WTC11 (cell line): Measurements from ENCODE around the gene MACROD2. TPM values are rescaled to one million over a fixed set of nuclear protein-coding genes. Genes with fewer than 3 reads are reported as not detected.

Experiments used
- ATAC-seq: fragments of 200-7000 bp; cut with Tn5 transposase; 2 replicates; pipeline ENCODE4 v1.10.0; 2021; ENCODE audit warnings: mild to moderate bottlenecking, moderate library complexity
- CTCF ChIA-PET: fragments of 300-600 bp; sonication (Branson Sonifier 250); formaldehyde crosslinking; loops from one replicate; lab custom pipeline; 2021; ENCODE audit warnings: antibody characterized with exemption; lab: Charles Lee
- POLR2A ChIA-PET: fragments of 350-600 bp; sonication (Branson Sonifier 250); formaldehyde crosslinking; loops from one replicate; lab custom pipeline; 2021; ENCODE audit warnings: antibody characterized with exemption; lab: Charles Lee
- DNase-seq: peaks from one replicate; pipeline ENCODE4 v3.0.0; 2021; ENCODE audit warnings: low spot score
- H3K27ac Mint-ChIP-seq: 2 replicates; pipeline ENCODE4 v1.8.0; 2021; ENCODE audit warnings: mixed read lengths
- H3K27me3 Mint-ChIP-seq: 2 replicates; pipeline ENCODE4 v1.8.0; 2021; ENCODE audit warnings: low read depth, mild to moderate bottlenecking, moderate library complexity, mixed read lengths
- H3K36me3 Mint-ChIP-seq: 2 replicates; pipeline ENCODE4 v1.8.0; 2021; ENCODE audit warnings: mixed read lengths
- H3K4me1 Mint-ChIP-seq: 2 replicates; pipeline ENCODE4 v1.8.0; 2022; ENCODE audit warnings: mixed read lengths
- H3K4me3 Mint-ChIP-seq: 2 replicates; pipeline ENCODE4 v1.8.0; 2021; ENCODE audit warnings: mild to moderate bottlenecking, moderate library complexity, mixed read lengths
- H3K9me3 Mint-ChIP-seq: 2 replicates; pipeline ENCODE4 v1.8.0; 2021; ENCODE audit warnings: mixed read lengths
- CREM ChIP-seq: sonication (generic); formaldehyde crosslinking; IDR thresholded peaks from 2 replicates; pipeline ENCODE4 v1.8.1; 2022; ENCODE audit warnings: mild to moderate bottlenecking, missing genetic modification reagents, moderate library complexity
- GABPB1 ChIP-seq: sonication (generic); formaldehyde crosslinking; IDR thresholded peaks from 2 replicates; pipeline ENCODE4 v1.8.1; 2023; ENCODE audit warnings: mild to moderate bottlenecking, missing genetic modification reagents
- JAZF1 ChIP-seq: fragments of 250-450 bp; sonication (Bioruptor Pico); IDR thresholded peaks from 2 replicates; pipeline ENCODE4 v1.9.0; 2021; ENCODE audit warnings: moderate library complexity, mild to moderate bottlenecking, inconsistent platforms
- JUN ChIP-seq: sonication (generic); formaldehyde crosslinking; IDR thresholded peaks from 2 replicates; pipeline ENCODE4 v1.8.0; 2023; ENCODE audit warnings: mild to moderate bottlenecking, missing genetic modification reagents
- MXD4 ChIP-seq: fragments of 250-450 bp; sonication (Bioruptor Pico); IDR thresholded peaks from 2 replicates; pipeline ENCODE4 v1.8.0; 2021; ENCODE audit warnings: mild to moderate bottlenecking, moderate library complexity, borderline replicate concordance
- NFE2L1 ChIP-seq: sonication (generic); formaldehyde crosslinking; IDR thresholded peaks from 2 replicates; pipeline ENCODE4 v1.8.1; 2023; ENCODE audit warnings: missing genetic modification reagents
- NFYB ChIP-seq: sonication (generic); formaldehyde crosslinking; conservative IDR thresholded peaks from 2 replicates; pipeline ENCODE4 v1.8.0; 2022; ENCODE audit warnings: low read depth, missing genetic modification reagents
- RELA ChIP-seq: sonication (generic); formaldehyde crosslinking; IDR thresholded peaks from 2 replicates; pipeline ENCODE4 v1.8.1; 2022; ENCODE audit warnings: missing genetic modification reagents, mild to moderate bottlenecking, borderline replicate concordance
- RORB ChIP-seq: fragments of 250-450 bp; sonication (Bioruptor Pico); IDR thresholded peaks from 2 replicates; pipeline ENCODE4 v1.9.0; 2021; ENCODE audit warnings: mild to moderate bottlenecking
- SMAD4 ChIP-seq: sonication (generic); formaldehyde crosslinking; IDR thresholded peaks from 2 replicates; pipeline ENCODE4 v1.8.0; 2022; ENCODE audit warnings: mild to moderate bottlenecking, missing genetic modification reagents
- SP1 ChIP-seq: sonication (generic); formaldehyde crosslinking; conservative IDR thresholded peaks from 2 replicates; pipeline ENCODE4 v1.8.1; 2022; ENCODE audit warnings: missing genetic modification reagents
- TEAD1 ChIP-seq: sonication (generic); formaldehyde crosslinking; IDR thresholded peaks from 2 replicates; pipeline ENCODE4 v1.8.0; 2022; ENCODE audit warnings: mild to moderate bottlenecking, missing genetic modification reagents
- TEAD4 ChIP-seq: sonication (generic); formaldehyde crosslinking; IDR thresholded peaks from 2 replicates; pipeline ENCODE4 v1.8.0; 2022; ENCODE audit warnings: mild to moderate bottlenecking, missing genetic modification reagents
- ZNF138 ChIP-seq: sonication (generic); formaldehyde crosslinking; conservative IDR thresholded peaks from 2 replicates; pipeline ENCODE4 v1.8.1; 2022; ENCODE audit warnings: mild to moderate bottlenecking, moderate library complexity, missing genetic modification reagents
- ZNF219 ChIP-seq: sonication (generic); formaldehyde crosslinking; IDR thresholded peaks from 2 replicates; pipeline ENCODE4 v1.8.0; 2023; ENCODE audit warnings: missing genetic modification reagents, mild to moderate bottlenecking, borderline replicate concordance
- ZNF232 ChIP-seq: sonication (generic); formaldehyde crosslinking; IDR thresholded peaks from 2 replicates; pipeline ENCODE4 v1.8.0; 2022; ENCODE audit warnings: mild to moderate bottlenecking, missing genetic modification reagents
- ZNF423 ChIP-seq: fragments of 250-450 bp; sonication (Bioruptor Pico); IDR thresholded peaks from 2 replicates; pipeline ENCODE4 v2.1.2; 2022; ENCODE audit warnings: mild to moderate bottlenecking, moderate library complexity
- ZNF671 ChIP-seq: fragments of 250-450 bp; sonication (Bioruptor Pico); IDR thresholded peaks from 2 replicates; pipeline ENCODE4 v1.8.0; 2021; ENCODE audit warnings: mild to moderate bottlenecking
- total RNA-seq: library from RNA; stranded (reverse); gene quantifications from 3 replicates; pipeline ENCODE4 v1.2.3, GENCODE V29; 2021
- TF ChIP-seq, protein P1 (sequence below): sonication (generic); formaldehyde crosslinking; IDR thresholded peaks from 2 replicates; pipeline ENCODE4 v1.8.1; 2022; ENCODE audit warnings: mild to moderate bottlenecking, moderate library complexity, missing genetic modification reagents
- TF ChIP-seq, protein P2 (sequence below): sonication (generic); formaldehyde crosslinking; IDR thresholded peaks from 2 replicates; pipeline ENCODE4 v1.8.1; 2023; ENCODE audit warnings: mild to moderate bottlenecking, missing genetic modification reagents
- TF ChIP-seq, protein P3 (sequence below): sonication (generic); formaldehyde crosslinking; IDR thresholded peaks from 2 replicates; pipeline ENCODE4 v1.8.1; 2023; ENCODE audit warnings: mild to moderate bottlenecking, missing genetic modification reagents
- TF ChIP-seq, protein P4 (sequence below): sonication (generic); formaldehyde crosslinking; IDR thresholded peaks from 2 replicates; pipeline ENCODE4 v1.8.0; 2022; ENCODE audit warnings: mild to moderate bottlenecking, missing genetic modification reagents
- TF ChIP-seq, protein P5 (sequence below): sonication (generic); formaldehyde crosslinking; conservative IDR thresholded peaks from 2 replicates; pipeline ENCODE4 v1.8.1; 2022; ENCODE audit warnings: mild to moderate bottlenecking, missing genetic modification reagents
- TF ChIP-seq, protein P6 (sequence below): sonication (generic); formaldehyde crosslinking; IDR thresholded peaks from 2 replicates; pipeline ENCODE4 v1.8.0; 2022; ENCODE audit warnings: mild to moderate bottlenecking, missing genetic modification reagents

MACROD2 gene
- total RNA-seq, 1 experiment from 2014 or later, result 4.1 TPM

DNA sequence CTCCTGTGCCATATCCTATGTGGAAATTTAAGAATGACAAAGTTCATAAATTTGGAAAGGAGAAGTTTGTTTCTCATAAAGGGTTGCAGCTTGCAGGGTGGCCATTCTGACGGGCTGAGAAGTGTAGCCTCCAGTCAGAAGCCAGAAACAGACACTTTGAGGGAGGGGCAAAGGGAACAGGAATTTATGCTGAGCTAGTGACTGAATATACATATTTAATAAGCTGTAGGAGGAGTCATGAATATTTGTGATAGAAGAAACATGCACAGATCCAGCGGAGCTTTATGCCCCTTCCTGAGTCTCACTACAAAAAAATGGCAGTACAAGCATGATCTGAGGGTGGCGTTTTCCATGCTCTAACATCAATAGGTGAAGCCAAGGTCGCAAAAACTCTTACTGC, 1779.6 kb downstream of the MACROD2 start:
- ChIA-PET CTCF (interaction anchor here (1.4 kb wide), 1 partner anchor 127 kb away, joined by 5 read pairs; no protein-coding TSS in a partner anchor), POLR2A (no interaction called here)
- ATAC-seq, result no peak
- TF ChIP-seq, protein P1, sequence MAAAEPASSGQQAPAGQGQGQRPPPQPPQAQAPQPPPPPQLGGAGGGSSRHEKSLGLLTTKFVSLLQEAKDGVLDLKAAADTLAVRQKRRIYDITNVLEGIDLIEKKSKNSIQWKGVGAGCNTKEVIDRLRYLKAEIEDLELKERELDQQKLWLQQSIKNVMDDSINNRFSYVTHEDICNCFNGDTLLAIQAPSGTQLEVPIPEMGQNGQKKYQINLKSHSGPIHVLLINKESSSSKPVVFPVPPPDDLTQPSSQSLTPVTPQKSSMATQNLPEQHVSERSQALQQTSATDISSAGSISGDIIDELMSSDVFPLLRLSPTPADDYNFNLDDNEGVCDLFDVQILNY (CRISPR knock-in tag), result no peak
- TF ChIP-seq CREM (CRISPR knock-in tag) (no peak), ZNF138 (CRISPR knock-in tag) (no peak), MXD4 (CRISPR knock-in tag) (no peak), SP1 (CRISPR knock-in tag) (no peak)
- TF ChIP-seq, protein P2, sequence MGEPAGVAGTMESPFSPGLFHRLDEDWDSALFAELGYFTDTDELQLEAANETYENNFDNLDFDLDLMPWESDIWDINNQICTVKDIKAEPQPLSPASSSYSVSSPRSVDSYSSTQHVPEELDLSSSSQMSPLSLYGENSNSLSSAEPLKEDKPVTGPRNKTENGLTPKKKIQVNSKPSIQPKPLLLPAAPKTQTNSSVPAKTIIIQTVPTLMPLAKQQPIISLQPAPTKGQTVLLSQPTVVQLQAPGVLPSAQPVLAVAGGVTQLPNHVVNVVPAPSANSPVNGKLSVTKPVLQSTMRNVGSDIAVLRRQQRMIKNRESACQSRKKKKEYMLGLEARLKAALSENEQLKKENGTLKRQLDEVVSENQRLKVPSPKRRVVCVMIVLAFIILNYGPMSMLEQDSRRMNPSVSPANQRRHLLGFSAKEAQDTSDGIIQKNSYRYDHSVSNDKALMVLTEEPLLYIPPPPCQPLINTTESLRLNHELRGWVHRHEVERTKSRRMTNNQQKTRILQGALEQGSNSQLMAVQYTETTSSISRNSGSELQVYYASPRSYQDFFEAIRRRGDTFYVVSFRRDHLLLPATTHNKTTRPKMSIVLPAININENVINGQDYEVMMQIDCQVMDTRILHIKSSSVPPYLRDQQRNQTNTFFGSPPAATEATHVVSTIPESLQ (CRISPR knock-in tag), result no peak
- TF ChIP-seq, protein P3, sequence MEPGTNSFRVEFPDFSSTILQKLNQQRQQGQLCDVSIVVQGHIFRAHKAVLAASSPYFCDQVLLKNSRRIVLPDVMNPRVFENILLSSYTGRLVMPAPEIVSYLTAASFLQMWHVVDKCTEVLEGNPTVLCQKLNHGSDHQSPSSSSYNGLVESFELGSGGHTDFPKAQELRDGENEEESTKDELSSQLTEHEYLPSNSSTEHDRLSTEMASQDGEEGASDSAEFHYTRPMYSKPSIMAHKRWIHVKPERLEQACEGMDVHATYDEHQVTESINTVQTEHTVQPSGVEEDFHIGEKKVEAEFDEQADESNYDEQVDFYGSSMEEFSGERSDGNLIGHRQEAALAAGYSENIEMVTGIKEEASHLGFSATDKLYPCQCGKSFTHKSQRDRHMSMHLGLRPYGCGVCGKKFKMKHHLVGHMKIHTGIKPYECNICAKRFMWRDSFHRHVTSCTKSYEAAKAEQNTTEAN (CRISPR knock-in tag), result no peak
- TF ChIP-seq, protein P4, sequence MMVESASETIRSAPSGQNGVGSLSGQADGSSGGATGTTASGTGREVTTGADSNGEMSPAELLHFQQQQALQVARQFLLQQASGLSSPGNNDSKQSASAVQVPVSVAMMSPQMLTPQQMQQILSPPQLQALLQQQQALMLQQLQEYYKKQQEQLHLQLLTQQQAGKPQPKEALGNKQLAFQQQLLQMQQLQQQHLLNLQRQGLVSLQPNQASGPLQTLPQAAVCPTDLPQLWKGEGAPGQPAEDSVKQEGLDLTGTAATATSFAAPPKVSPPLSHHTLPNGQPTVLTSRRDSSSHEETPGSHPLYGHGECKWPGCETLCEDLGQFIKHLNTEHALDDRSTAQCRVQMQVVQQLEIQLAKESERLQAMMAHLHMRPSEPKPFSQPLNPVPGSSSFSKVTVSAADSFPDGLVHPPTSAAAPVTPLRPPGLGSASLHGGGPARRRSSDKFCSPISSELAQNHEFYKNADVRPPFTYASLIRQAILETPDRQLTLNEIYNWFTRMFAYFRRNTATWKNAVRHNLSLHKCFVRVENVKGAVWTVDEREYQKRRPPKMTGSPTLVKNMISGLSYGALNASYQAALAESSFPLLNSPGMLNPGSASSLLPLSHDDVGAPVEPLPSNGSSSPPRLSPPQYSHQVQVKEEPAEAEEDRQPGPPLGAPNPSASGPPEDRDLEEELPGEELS, result no peak
- H3K9me3 Mint-ChIP-seq, result peaks cover 16% of the 10 kb centered on the region
- peaks cover 8% of the 10 kb centered on the region for H3K36me3 Mint-ChIP-seq
- peaks cover 30% of the 10 kb centered on the region for H3K4me1 Mint-ChIP-seq
- no peak for DNase-seq
- no peak overlapping the region for H3K4me3 Mint-ChIP-seq
- no peak overlapping the region; the same call in 1 of the 2 replicates for H3K27ac Mint-ChIP-seq
- no peaks in the 10 kb centered on the region; the same call in 1 of the 2 replicates for H3K27me3 Mint-ChIP-seq

DNA sequence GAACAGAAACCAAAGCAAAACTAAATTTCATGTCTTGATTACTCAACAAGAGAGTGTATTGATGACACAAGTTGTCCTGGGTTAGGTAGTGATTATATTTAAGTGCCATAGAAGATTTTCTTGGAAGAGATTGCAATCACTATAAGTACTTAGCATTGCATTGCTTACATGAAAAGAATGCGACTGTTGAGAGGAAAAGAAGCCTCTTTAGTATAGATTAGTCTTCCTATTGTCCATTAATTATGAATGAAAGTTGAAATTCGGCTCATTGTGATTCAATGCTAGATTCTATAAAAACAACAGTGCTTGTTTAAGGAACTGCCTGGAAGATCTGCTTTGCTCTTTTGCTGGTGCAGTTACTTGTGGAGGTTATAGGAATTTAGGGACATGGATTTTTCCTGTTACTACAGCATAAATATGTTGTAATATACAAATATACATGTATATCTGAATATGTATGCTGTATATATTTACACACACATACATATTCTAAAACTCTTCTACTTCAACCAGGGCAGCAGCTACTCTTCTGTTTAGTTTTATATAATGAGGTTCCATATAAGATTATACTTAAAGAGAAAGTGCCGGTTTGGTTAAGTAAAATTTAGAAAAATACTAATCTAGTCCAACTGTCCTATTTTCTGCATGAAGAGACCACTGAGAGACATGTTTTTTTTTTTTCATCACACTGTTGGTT, 1781.6 kb downstream of the MACROD2 start:
- ChIA-PET CTCF (no interaction called here), POLR2A (no interaction called here)
- H3K4me1 Mint-ChIP-seq, result peaks cover 30% of the 10 kb centered on the region
- no peaks in the 10 kb centered on the region; the same call in 1 of the 2 replicates for H3K27me3 Mint-ChIP-seq
- DNase-seq (no peak), ATAC-seq (no peak)
- no peak overlapping the region for H3K4me3 Mint-ChIP-seq
- peaks cover 8% of the 10 kb centered on the region for H3K36me3 Mint-ChIP-seq
- H3K27ac Mint-ChIP-seq, result no peak overlapping the region
- peaks cover 23% of the 10 kb centered on the region for H3K9me3 Mint-ChIP-seq
- TF ChIP-seq, protein P5, sequence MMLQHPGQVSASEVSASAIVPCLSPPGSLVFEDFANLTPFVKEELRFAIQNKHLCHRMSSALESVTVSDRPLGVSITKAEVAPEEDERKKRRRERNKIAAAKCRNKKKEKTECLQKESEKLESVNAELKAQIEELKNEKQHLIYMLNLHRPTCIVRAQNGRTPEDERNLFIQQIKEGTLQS, result no peak
- TF ChIP-seq NFE2L1 (CRISPR knock-in tag), result no peak
- TF ChIP-seq NFYB (CRISPR knock-in tag), result no peak
- TF ChIP-seq, protein P6, sequence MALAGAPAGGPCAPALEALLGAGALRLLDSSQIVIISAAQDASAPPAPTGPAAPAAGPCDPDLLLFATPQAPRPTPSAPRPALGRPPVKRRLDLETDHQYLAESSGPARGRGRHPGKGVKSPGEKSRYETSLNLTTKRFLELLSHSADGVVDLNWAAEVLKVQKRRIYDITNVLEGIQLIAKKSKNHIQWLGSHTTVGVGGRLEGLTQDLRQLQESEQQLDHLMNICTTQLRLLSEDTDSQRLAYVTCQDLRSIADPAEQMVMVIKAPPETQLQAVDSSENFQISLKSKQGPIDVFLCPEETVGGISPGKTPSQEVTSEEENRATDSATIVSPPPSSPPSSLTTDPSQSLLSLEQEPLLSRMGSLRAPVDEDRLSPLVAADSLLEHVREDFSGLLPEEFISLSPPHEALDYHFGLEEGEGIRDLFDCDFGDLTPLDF (CRISPR knock-in tag), result no peak
- TF ChIP-seq ZNF423 (CRISPR knock-in tag), result no peak
- TF ChIP-seq JUN (CRISPR knock-in tag), result no peak
- TF ChIP-seq ZNF671, result no peak
- no peak for TF ChIP-seq TEAD4 (CRISPR knock-in tag)
- TF ChIP-seq RELA, result no peak
- no peak for TF ChIP-seq ZNF232 (CRISPR knock-in tag)
- no peak for TF ChIP-seq RORB (CRISPR knock-in tag)
- TF ChIP-seq ZNF219 (CRISPR knock-in tag), result no peak
- TF ChIP-seq, protein P3 (CRISPR knock-in tag), result no peak
- no peak for TF ChIP-seq JAZF1 (CRISPR knock-in tag)
- no peak for TF ChIP-seq GABPB1 (CRISPR knock-in tag)
- TF ChIP-seq TEAD1 (CRISPR knock-in tag), result no peak
- TF ChIP-seq, protein P1 (CRISPR knock-in tag), result no peak
- no peak for TF ChIP-seq SMAD4 (CRISPR knock-in tag)
